ENCODE data around the gene TMEM39A.

DNA sequence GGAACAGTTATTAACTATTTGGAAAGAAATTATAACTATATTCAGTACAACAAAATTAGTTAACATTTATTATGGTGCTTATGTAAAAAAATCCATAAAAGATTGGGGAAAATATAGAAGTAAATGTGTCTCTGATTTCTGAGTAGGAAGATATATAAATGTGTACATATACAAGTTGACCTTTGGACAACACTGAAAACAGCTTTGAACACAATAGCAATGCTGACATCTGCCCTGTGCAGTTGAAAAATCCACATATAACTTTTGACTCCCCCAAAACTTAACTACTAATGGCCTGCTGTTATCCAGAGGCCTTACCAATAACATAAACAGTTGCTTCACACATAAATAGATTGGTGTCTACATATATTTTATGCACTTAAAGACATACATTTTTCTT, 47.3 kb upstream of the TMEM39A start:
- TF ChIP-seq, protein P1, sequence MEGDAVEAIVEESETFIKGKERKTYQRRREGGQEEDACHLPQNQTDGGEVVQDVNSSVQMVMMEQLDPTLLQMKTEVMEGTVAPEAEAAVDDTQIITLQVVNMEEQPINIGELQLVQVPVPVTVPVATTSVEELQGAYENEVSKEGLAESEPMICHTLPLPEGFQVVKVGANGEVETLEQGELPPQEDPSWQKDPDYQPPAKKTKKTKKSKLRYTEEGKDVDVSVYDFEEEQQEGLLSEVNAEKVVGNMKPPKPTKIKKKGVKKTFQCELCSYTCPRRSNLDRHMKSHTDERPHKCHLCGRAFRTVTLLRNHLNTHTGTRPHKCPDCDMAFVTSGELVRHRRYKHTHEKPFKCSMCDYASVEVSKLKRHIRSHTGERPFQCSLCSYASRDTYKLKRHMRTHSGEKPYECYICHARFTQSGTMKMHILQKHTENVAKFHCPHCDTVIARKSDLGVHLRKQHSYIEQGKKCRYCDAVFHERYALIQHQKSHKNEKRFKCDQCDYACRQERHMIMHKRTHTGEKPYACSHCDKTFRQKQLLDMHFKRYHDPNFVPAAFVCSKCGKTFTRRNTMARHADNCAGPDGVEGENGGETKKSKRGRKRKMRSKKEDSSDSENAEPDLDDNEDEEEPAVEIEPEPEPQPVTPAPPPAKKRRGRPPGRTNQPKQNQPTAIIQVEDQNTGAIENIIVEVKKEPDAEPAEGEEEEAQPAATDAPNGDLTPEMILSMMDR (IDR thresholded peaks at IDR 0.05; ENCODE audit: low read length), result no peak
- no peak for TF ChIP-seq EZH2 (IDR thresholded peaks at IDR 0.05; ENCODE audit: borderline replicate concordance, low read length)

Measured in OCI-LY1 (cell line).